Panc1 (cell line): ENCODE measurements around the gene CIB4. TPM values are rescaled to one million over a fixed set of nuclear protein-coding genes. Genes with fewer than 3 reads are reported as not detected.

ENCODE experiments used
- ATAC-seq: fragments of 200-7000 bp; cut with Tn5 transposase; 2 replicates; pipeline ENCODE4 v1.9.1; 2020; ENCODE audit warnings: mild to moderate bottlenecking, moderate library complexity
- BruUV-seq: library from RNA; stranded (reverse); fragments of 400-500 nt; replicated peaks from 2 replicates; lab custom pipeline; 2021; lab: Mats Ljungman, UMichigan
- CTCF ChIA-PET: fragments of 300-600 bp; sonication (Branson Sonifier 250); formaldehyde crosslinking; loops from one replicate; lab custom pipeline; 2022; ENCODE audit warnings: antibody characterized with exemption; lab: Charles Lee
- POLR2A ChIA-PET: fragments of 300-600 bp; sonication (Branson Sonifier 250); formaldehyde crosslinking; loops from one replicate; lab custom pipeline; 2022; ENCODE audit warnings: antibody characterized with exemption; lab: Charles Lee
- DNase-seq: peaks from one replicate; pipeline ENCODE4 v3.0.0-alpha.2; 2010; ENCODE audit warnings: low read depth, low spot score
- H3K27ac ChIP-seq: 2 replicates; pipeline ENCODE4 v1.5.1; 2011; ENCODE audit warnings: mild to moderate bottlenecking, low read length, inconsistent platforms
- H3K27me3 ChIP-seq: fragments of 200-500 bp; sonication (Bioruptor generic); 2 replicates; pipeline ENCODE4 v1.6.0; 2014; ENCODE audit warnings: low read length, inconsistent platforms; ENCODE audit not compliant: control insufficient read depth, insufficient read depth
- H3K36me3 ChIP-seq: fragments of 200-500 bp; sonication (Bioruptor generic); 2 replicates; pipeline ENCODE4 v1.5.1; 2014; ENCODE audit warnings: inconsistent platforms, mild to moderate bottlenecking, low read length, moderate library complexity; ENCODE audit not compliant: control insufficient read depth, insufficient read depth
- H3K4me1 ChIP-seq: 2 replicates; pipeline ENCODE4 v1.5.1; 2011; ENCODE audit warnings: inconsistent platforms, mild to moderate bottlenecking, low read length, moderate library complexity; ENCODE audit not compliant: control insufficient read depth, insufficient read depth
- H3K4me3 ChIP-seq, 2 experiments: 2 replicates each; pipeline ENCODE4 v1.5.1; 2011 to 2012; ENCODE audit warnings: low read depth in 2 of 2, low read length in 2 of 2, mild to moderate bottlenecking in 2 of 2, inconsistent platforms in 1 of 2, moderate library complexity in 1 of 2
- H3K9me3 ChIP-seq: fragments of 200-500 bp; sonication (Bioruptor generic); 2 replicates; pipeline ENCODE4 v1.5.1; 2014; ENCODE audit warnings: low read depth, mild to moderate bottlenecking, inconsistent platforms, low read length, moderate library complexity; ENCODE audit not compliant: control insufficient read depth, insufficient read depth
- POLR2AphosphoS5 ChIP-seq: IDR thresholded peaks from 2 replicates; pipeline ENCODE4 v1.6.1; 2012; ENCODE audit warnings: mild to moderate bottlenecking, low read depth, low read length, moderate library complexity
- REST ChIP-seq, 2 experiments: IDR thresholded peaks; 2 replicates each; pipeline ENCODE4 v1.6.1; 2011 to 2012; ENCODE audit warnings: low read depth in 2 of 2, control low read depth in 1 of 2, low read length in 1 of 2, mild to moderate bottlenecking in 1 of 2, moderate library complexity in 1 of 2; ENCODE audit not compliant: insufficient read depth in 1 of 2
- SIN3A ChIP-seq: IDR thresholded peaks from 2 replicates; pipeline ENCODE4 v1.6.1; 2012; ENCODE audit warnings: low read depth, mild to moderate bottlenecking, low read length, moderate library complexity, borderline replicate concordance; ENCODE audit not compliant: insufficient read depth
- TCF7L2 ChIP-seq: IDR thresholded peaks from 2 replicates; pipeline ENCODE4 v1.6.1; 2011; ENCODE audit warnings: mild to moderate bottlenecking, low read depth, low read length, inconsistent platforms
- in situ Hi-C: cut with HindIII; loops from 2 replicates; pipeline ENCODE4 v1.10.0; 2016; ENCODE audit warnings: low sequenced_read_pairs, low pct_unique_long_range_greater_than_20kb
- intact Hi-C: fragments of 100-400 bp; cut with micrococcal nuclease; formaldehyde crosslinking; loops from one replicate; pipeline ENCODE4 v1.10.0; 2022; ENCODE audit not compliant: unreplicated experiment
- total RNA-seq: library from RNA; stranded (reverse); gene quantifications from one replicate; pipeline ENCODE4 v1.2.1, GENCODE V29; 2021; ENCODE audit not compliant: unreplicated experiment
- TF ChIP-seq, protein P1 (sequence below): fragments of 450-650 bp; IDR thresholded peaks from 2 replicates; pipeline ENCODE4 v1.5.1; 2017; ENCODE audit warnings: mild to moderate bottlenecking

The CIB4 gene
- total RNA-seq, 1 experiment from 2014 or later = 0.33 TPM

DNA sequence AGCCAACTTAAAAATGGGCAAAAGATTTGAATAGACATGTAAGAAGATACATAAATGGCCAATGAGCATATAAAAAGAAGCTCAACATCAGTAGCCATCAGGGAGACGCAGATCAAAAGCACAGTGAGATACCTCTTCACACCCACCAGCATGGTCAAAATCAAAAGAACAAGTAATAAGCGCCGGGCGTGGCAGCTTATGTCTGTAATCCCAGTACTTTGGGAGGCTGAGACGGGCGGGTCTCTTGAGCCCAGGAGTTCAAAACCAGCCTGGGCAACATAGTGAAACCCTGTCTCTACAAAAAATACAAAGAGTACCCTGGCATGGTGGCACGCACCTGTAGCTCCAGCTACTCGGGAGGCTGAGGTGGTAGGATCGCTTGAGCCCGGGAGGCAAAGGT is 4.6 kb upstream of the CIB4 start:
- Histone ChIP-seq H3K9me3 (no peaks in the 10 kb centered on the region), H3K4me3 (no peak overlapping the region), H3K4me1 (no peaks in the 10 kb centered on the region), H3K36me3 (no peaks in the 10 kb centered on the region), H3K27me3 (peaks cover 2% of the 10 kb centered on the region), H3K27ac (no peak overlapping the region)
- ATAC-seq (no peak), DNase-seq (no peak)
- no TSS peak for BruUV-seq
- in situ Hi-C loops = no loop called here
- ChIA-PET CTCF (no interaction called here), POLR2A (no interaction called here)
- intact Hi-C loops = no loop called here
- TF ChIP-seq TCF7L2 (no peak), SIN3A (no peak), POLR2AphosphoS5 (no peak), REST (IDR thresholded peaks at IDR 0.05; ENCODE audit: insufficient read depth in 1 of 2, low read depth in 2 of 2, low read length in 1 of 2) (no peak)
- TF ChIP-seq, protein P1, sequence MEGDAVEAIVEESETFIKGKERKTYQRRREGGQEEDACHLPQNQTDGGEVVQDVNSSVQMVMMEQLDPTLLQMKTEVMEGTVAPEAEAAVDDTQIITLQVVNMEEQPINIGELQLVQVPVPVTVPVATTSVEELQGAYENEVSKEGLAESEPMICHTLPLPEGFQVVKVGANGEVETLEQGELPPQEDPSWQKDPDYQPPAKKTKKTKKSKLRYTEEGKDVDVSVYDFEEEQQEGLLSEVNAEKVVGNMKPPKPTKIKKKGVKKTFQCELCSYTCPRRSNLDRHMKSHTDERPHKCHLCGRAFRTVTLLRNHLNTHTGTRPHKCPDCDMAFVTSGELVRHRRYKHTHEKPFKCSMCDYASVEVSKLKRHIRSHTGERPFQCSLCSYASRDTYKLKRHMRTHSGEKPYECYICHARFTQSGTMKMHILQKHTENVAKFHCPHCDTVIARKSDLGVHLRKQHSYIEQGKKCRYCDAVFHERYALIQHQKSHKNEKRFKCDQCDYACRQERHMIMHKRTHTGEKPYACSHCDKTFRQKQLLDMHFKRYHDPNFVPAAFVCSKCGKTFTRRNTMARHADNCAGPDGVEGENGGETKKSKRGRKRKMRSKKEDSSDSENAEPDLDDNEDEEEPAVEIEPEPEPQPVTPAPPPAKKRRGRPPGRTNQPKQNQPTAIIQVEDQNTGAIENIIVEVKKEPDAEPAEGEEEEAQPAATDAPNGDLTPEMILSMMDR = no peak

- POLR2A ChIA-PET = interaction anchor here (0.7 kb wide), 1 partner anchor 13 kb away, joined by 4 read pairs; no protein-coding TSS in a partner anchor
- BruUV-seq = no TSS peak
- H3K27me3 ChIP-seq = peaks cover 2% of the 10 kb centered on the region
- no peaks in the 10 kb centered on the region for H3K9me3 ChIP-seq
- intact Hi-C loops (no loop called here), in situ Hi-C loops (no loop called here)
- TF ChIP-seq TCF7L2 (no peak), POLR2AphosphoS5 (no peak), SIN3A (no peak), REST (IDR thresholded peaks at IDR 0.05; ENCODE audit: insufficient read depth in 1 of 2, low read depth in 2 of 2, low read length in 1 of 2) (no peak)
- TF ChIP-seq, protein P1 = no peak
- CTCF ChIA-PET = no interaction called here
- DNase-seq (no peak), ATAC-seq (no peak)
- H3K4me3 ChIP-seq = no peak overlapping the region
- no peak overlapping the region for H3K27ac ChIP-seq
- no peaks in the 10 kb centered on the region for H3K4me1 ChIP-seq
- H3K36me3 ChIP-seq = no peaks in the 10 kb centered on the region
Observed at GRCh38 chr2:26644188-26644835, 3.1 kb upstream of the CIB4 start.
